Suprapubic skin (tissue), 3 donors: ENCODE measurements around the gene LGI2.

Experiments
- POLR2A ChIP-seq, 2 donors: fragments of 450-650 bp; IDR thresholded peaks; one replicate each; pipeline ENCODE4 v1.6.1; 2017; ENCODE audit warnings: antibody characterized with exemption in 2 of 2, mild to moderate bottlenecking in 2 of 2, moderate library complexity in 2 of 2
- TF ChIP-seq, protein P1 (sequence below), 2 donors: fragments of 200-600 bp in 1 of 2; fragments of 450-650 bp in 1 of 2; sonication (generic) in 1 of 2; IDR thresholded peaks; one replicate each; pipeline ENCODE4 v1.5.1; 2016 to 2019; ENCODE audit warnings: antibody characterized with exemption in 2 of 2, mild to moderate bottlenecking in 1 of 2, moderate library complexity in 1 of 2

DNA sequence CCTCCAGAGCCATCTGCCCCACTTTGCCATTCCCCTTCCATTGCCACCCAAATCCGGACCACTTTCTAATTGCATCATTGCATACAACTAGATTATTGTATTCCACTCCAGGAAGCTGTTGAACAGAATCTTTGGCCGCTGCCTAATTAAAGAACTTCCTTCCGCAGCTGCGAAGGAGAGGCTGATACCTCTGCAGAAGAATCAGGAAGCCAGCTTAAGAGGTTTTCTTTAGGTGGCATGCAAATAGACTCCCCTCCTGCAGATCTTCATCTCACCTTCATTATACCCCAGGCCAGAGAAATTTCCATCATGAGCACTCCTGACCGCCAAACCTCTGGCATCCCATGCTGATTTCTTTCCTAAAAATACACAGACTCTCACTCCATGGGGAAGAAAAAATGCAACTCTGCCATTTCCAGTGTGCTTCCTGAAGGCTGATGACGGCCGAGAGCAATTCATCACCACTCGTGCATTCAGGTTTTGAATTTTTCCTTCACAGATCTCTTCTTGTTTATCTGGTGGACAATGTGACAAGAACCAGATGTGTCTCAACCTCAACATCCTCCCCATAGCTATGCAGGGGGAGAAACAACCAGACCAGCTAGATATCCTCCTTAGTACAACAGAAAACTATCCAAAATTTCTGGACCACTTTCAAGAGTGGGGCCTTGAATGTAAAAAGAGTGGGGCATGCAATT is 31.2 kb downstream of the LGI2 start:
- TF ChIP-seq POLR2A (IDR thresholded peaks at IDR 0.05): no peak
- TF ChIP-seq, protein P1, sequence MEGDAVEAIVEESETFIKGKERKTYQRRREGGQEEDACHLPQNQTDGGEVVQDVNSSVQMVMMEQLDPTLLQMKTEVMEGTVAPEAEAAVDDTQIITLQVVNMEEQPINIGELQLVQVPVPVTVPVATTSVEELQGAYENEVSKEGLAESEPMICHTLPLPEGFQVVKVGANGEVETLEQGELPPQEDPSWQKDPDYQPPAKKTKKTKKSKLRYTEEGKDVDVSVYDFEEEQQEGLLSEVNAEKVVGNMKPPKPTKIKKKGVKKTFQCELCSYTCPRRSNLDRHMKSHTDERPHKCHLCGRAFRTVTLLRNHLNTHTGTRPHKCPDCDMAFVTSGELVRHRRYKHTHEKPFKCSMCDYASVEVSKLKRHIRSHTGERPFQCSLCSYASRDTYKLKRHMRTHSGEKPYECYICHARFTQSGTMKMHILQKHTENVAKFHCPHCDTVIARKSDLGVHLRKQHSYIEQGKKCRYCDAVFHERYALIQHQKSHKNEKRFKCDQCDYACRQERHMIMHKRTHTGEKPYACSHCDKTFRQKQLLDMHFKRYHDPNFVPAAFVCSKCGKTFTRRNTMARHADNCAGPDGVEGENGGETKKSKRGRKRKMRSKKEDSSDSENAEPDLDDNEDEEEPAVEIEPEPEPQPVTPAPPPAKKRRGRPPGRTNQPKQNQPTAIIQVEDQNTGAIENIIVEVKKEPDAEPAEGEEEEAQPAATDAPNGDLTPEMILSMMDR (IDR thresholded peaks at IDR 0.05): no peak
